Neural progenitor cell (in vitro differentiated cells): Measurements from ENCODE around the gene GLS. TPM values are rescaled to one million over a fixed set of nuclear protein-coding genes. Genes with fewer than 3 reads are reported as not detected.

Experiments used
- DNase-seq: peaks from one replicate; pipeline ENCODE4 v3.0.0-alpha.2; 2016; ENCODE audit warnings: low spot score
- H2AFZ ChIP-seq: fragments of 200-600 bp; sonication (generic); replicated peaks from 2 replicates; pipeline ENCODE4 v1.6.1; 2016; ENCODE audit warnings: antibody characterized with exemption
- H3F3A ChIP-seq: fragments of 200-600 bp; sonication (generic); 2 replicates; pipeline ENCODE4 v1.6.1; 2016; ENCODE audit warnings: antibody characterized with exemption, low read depth
- H3K27ac ChIP-seq: fragments of 200-600 bp; sonication (generic); 2 replicates; pipeline ENCODE4 v1.5.1; 2016; ENCODE audit warnings: mild to moderate bottlenecking
- H3K27me3 ChIP-seq: fragments of 200-600 bp; sonication (generic); 2 replicates; pipeline ENCODE4 v1.6.1; 2016; ENCODE audit warnings: mild to moderate bottlenecking, moderate library complexity
- H3K36me3 ChIP-seq: fragments of 200-600 bp; sonication (generic); 2 replicates; pipeline ENCODE4 v1.5.1; 2016
- H3K4me1 ChIP-seq: fragments of 200-600 bp; sonication (generic); 2 replicates; pipeline ENCODE4 v1.6.1; 2016; ENCODE audit warnings: mixed run types
- H3K4me2 ChIP-seq: fragments of 200-600 bp; sonication (generic); 2 replicates; pipeline ENCODE4 v1.6.1; 2016
- H3K4me3 ChIP-seq: fragments of 200-600 bp; sonication (generic); 2 replicates; pipeline ENCODE4 v1.5.1; 2016
- H3K79me2 ChIP-seq: fragments of 200-600 bp; sonication (generic); 2 replicates; pipeline ENCODE4 v1.6.1; 2016; ENCODE audit warnings: low read depth
- H3K9ac ChIP-seq: fragments of 200-600 bp; sonication (generic); 2 replicates; pipeline ENCODE4 v1.6.1; 2016
- H3K9me3 ChIP-seq: fragments of 200-600 bp; sonication (generic); 2 replicates; pipeline ENCODE4 v1.5.1; 2016; ENCODE audit warnings: low read depth
- H4K20me1 ChIP-seq: fragments of 200-600 bp; sonication (generic); 2 replicates; pipeline ENCODE4 v1.6.1; 2016; ENCODE audit warnings: low read depth
- H3K27ac Mint-ChIP-seq: 3 replicates; pipeline ENCODE4 v1.8.0; 2021; ENCODE audit warnings: mixed read lengths
- H3K27me3 Mint-ChIP-seq: 2 replicates; pipeline ENCODE4 v1.8.0; 2022; ENCODE audit warnings: low read depth, mild to moderate bottlenecking, inconsistent platforms, moderate library complexity, mixed read lengths; ENCODE audit not compliant: insufficient read depth
- H3K36me3 Mint-ChIP-seq: 3 replicates; pipeline ENCODE4 v1.8.0; 2021; ENCODE audit warnings: mixed read lengths
- H3K4me1 Mint-ChIP-seq: 3 replicates; pipeline ENCODE4 v1.8.0; 2021; ENCODE audit warnings: mixed read lengths
- H3K4me3 Mint-ChIP-seq: 3 replicates; pipeline ENCODE4 v1.8.0; 2021; ENCODE audit warnings: mild to moderate bottlenecking, moderate library complexity, mixed read lengths
- H3K9me3 Mint-ChIP-seq: 3 replicates; pipeline ENCODE4 v1.8.0; 2020; ENCODE audit warnings: mixed read lengths
- EZH2 ChIP-seq: fragments of 200-600 bp; sonication (generic); IDR thresholded peaks from 2 replicates; pipeline ENCODE4 v1.6.1; 2017; ENCODE audit warnings: antibody characterized with exemption, mild to moderate bottlenecking, moderate library complexity
- EZH2phosphoT487 ChIP-seq: fragments of 200-600 bp; sonication (generic); IDR thresholded peaks from 2 replicates; pipeline ENCODE4 v1.6.1; 2017; ENCODE audit warnings: antibody characterized with exemption
- total RNA-seq: library from RNA; depleted of rRNA; stranded (reverse); fragments of >200 nt; gene quantifications from 2 replicates; pipeline ENCODE4 v1.2.3, GENCODE V29; 2015; ENCODE audit warnings: low replicate concordance
- TF ChIP-seq, protein P1 (sequence below): fragments of 200-600 bp; sonication (generic); IDR thresholded peaks from 2 replicates; pipeline ENCODE4 v1.5.1; 2017; ENCODE audit warnings: antibody characterized with exemption, mild to moderate bottlenecking

The GLS gene
- total RNA-seq, 1 donor from 2014 or later: 54.0 TPM

DNA sequence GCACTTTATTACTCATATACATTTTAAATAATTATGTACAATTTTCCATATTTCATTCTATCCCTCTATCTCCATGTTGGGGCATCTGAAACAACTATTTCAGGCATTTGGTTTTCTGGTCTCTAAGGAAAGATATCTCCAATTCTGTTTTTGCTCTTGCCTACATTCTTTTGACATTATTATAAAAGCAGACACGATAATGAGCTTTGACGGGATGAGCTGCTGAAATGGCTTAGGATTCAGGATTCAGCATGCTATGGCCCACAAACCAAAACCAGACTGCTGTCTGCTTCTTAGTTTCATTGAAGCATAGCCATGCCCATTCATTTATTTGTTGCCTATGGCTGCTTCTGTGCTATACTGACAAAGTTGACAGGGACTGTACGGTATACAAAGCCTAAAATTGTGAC, 42.7 kb upstream of the GLS start:
- H3K9me3 Mint-ChIP-seq: no peaks in the 10 kb centered on the region
- H3K79me2 ChIP-seq: no peaks in the 10 kb centered on the region
- no peaks in the 10 kb centered on the region for H3K4me1 ChIP-seq
- H3K4me3 Mint-ChIP-seq: no peak overlapping the region
- no peak overlapping the region for H3K4me3 ChIP-seq
- no peak overlapping the region for H3K27ac ChIP-seq
- no peak overlapping the region for H2AFZ ChIP-seq
- H3K27me3 Mint-ChIP-seq: peaks cover 4% of the 10 kb centered on the region
- no peaks in the 10 kb centered on the region for H3K36me3 ChIP-seq
- no peaks in the 10 kb centered on the region for H3K36me3 Mint-ChIP-seq
- H4K20me1 ChIP-seq: no peaks in the 10 kb centered on the region
- H3K4me2 ChIP-seq: no peak overlapping the region
- no peaks in the 10 kb centered on the region for H3K27me3 ChIP-seq
- no peak overlapping the region for H3K27ac Mint-ChIP-seq
- no peaks in the 10 kb centered on the region for H3K9me3 ChIP-seq
- DNase-seq: no peak
- H3K4me1 Mint-ChIP-seq: peaks cover 6% of the 10 kb centered on the region
- H3F3A ChIP-seq: no peaks in the 10 kb centered on the region
- TF ChIP-seq, protein P1, sequence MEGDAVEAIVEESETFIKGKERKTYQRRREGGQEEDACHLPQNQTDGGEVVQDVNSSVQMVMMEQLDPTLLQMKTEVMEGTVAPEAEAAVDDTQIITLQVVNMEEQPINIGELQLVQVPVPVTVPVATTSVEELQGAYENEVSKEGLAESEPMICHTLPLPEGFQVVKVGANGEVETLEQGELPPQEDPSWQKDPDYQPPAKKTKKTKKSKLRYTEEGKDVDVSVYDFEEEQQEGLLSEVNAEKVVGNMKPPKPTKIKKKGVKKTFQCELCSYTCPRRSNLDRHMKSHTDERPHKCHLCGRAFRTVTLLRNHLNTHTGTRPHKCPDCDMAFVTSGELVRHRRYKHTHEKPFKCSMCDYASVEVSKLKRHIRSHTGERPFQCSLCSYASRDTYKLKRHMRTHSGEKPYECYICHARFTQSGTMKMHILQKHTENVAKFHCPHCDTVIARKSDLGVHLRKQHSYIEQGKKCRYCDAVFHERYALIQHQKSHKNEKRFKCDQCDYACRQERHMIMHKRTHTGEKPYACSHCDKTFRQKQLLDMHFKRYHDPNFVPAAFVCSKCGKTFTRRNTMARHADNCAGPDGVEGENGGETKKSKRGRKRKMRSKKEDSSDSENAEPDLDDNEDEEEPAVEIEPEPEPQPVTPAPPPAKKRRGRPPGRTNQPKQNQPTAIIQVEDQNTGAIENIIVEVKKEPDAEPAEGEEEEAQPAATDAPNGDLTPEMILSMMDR: no peak
- TF ChIP-seq EZH2 (no peak), EZH2phosphoT487 (no peak)
- H3K9ac ChIP-seq: no peak overlapping the region

DNA sequence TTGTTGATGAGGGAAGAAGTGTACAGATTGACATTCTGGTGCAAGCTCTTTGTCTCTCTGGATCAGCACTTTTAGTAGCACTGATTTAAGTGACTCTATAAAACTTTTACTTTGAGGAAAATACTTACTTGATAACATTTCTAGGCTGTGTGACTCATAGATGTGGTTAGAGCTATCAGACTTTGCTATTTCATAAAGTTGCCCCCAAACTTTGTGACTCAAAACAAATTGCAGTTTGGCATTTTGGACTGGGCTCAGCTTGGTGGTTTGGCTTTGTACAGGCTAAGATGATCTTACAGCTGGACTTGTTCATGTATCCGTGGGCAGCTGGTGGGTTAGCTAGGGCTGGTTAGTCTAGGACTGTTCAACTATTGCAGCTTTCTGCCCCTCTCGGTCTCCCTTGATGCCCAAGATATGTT, 42.1 kb upstream of the GLS start:
- no peak overlapping the region for H3K27ac ChIP-seq
- H3K27ac Mint-ChIP-seq: no peak overlapping the region

DNA sequence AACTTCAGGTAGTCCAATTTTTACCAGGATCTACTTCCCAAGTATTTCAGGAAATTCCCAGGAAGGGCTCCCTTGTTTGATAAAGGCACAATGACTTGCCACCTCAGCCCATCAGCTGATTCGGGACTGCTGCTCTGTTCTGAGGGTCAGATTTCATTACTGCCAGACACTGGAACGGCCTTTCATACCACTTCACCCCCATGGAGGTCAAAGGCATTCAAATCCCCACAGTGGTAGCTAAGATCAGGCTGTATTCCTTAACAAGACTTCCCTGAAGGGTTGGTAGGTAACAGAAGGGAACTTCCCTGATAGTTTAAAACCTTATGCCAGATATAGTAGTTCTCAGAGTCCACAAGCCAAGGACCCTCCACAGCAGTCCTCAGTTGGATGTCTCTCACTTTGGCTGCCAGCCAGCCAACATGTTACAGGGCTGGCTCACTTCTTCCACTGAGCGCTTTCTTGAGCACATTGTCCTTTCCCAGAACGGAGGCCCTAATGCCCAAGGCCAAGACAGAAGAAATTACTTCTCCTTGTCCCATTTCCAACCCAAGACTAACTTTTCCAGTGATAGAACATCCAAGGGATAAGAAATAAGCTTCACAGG, 40.0 kb upstream of the GLS start:
- TF ChIP-seq, protein P1: no peak
- TF ChIP-seq EZH2phosphoT487: no peak
- TF ChIP-seq EZH2: no peak
- Histone ChIP-seq H3K4me2 (no peak overlapping the region), H3K4me1 (no peaks in the 10 kb centered on the region), H3K4me3 (no peak overlapping the region), H3K9ac (no peak overlapping the region), H3F3A (no peaks in the 10 kb centered on the region), H3K27me3 (no peaks in the 10 kb centered on the region), H2AFZ (no peak overlapping the region), H4K20me1 (no peaks in the 10 kb centered on the region), H3K79me2 (no peaks in the 10 kb centered on the region), H3K9me3 (no peaks in the 10 kb centered on the region), H3K27ac (no peak overlapping the region), H3K36me3 (no peaks in the 10 kb centered on the region)
- Mint-ChIP-seq H3K27ac (no peak overlapping the region), H3K27me3 (peaks cover 4% of the 10 kb centered on the region), H3K4me1 (peaks cover 6% of the 10 kb centered on the region), H3K4me3 (no peak overlapping the region), H3K9me3 (no peaks in the 10 kb centered on the region), H3K36me3 (no peaks in the 10 kb centered on the region)
- DNase-seq: no peak

More for the DNA sequence above, 42.1 kb upstream of the GLS start:
- DNase-seq: no peak
- Histone ChIP-seq H2AFZ (no peak overlapping the region), H3F3A (no peaks in the 10 kb centered on the region), H3K79me2 (no peaks in the 10 kb centered on the region), H3K9ac (no peak overlapping the region), H3K36me3 (no peaks in the 10 kb centered on the region), H3K4me1 (no peaks in the 10 kb centered on the region), H3K4me2 (no peak overlapping the region), H3K4me3 (no peak overlapping the region), H4K20me1 (no peaks in the 10 kb centered on the region), H3K27me3 (no peaks in the 10 kb centered on the region), H3K9me3 (no peaks in the 10 kb centered on the region)
- Mint-ChIP-seq H3K9me3 (no peaks in the 10 kb centered on the region), H3K36me3 (no peaks in the 10 kb centered on the region), H3K27me3 (peaks cover 4% of the 10 kb centered on the region), H3K4me3 (no peak overlapping the region), H3K4me1 (peaks cover 6% of the 10 kb centered on the region)
- TF ChIP-seq EZH2phosphoT487 (no peak), EZH2 (no peak)
- TF ChIP-seq, protein P1: no peak
